HUES6 (cell line): ENCODE data around the gene SDC1.
A peak's percentile ranks its signal among the peaks of the same experiment; 100 is the strongest.
"Not testable (repeated sequence)": the region's sequence is repeated elsewhere in the genome, so short reads cannot be mapped to it uniquely, and the experiment has no call there.

ENCODE experiments used
- H3K27ac ChIP-seq: 2 replicates; pipeline ENCODE4 v1.7.0; 2013; ENCODE audit warnings: low read depth, mild to moderate bottlenecking, low read length, inconsistent platforms
- H3K27me3 ChIP-seq: 2 replicates; pipeline ENCODE4 v1.6.1; 2013; ENCODE audit warnings: low read length; ENCODE audit not compliant: control insufficient read depth, insufficient read depth
- H3K36me3 ChIP-seq: 2 replicates; pipeline ENCODE4 v1.6.1; 2013; ENCODE audit warnings: low read length; ENCODE audit not compliant: control insufficient read depth, insufficient read depth
- H3K4me1 ChIP-seq: 2 replicates; pipeline ENCODE4 v1.6.1; 2013; ENCODE audit warnings: low read length; ENCODE audit not compliant: control insufficient read depth, insufficient read depth
- H3K4me3 ChIP-seq: 2 replicates; pipeline ENCODE4 v1.5.1; 2013; ENCODE audit warnings: low read depth, low read length
- H3K9ac ChIP-seq: one replicate; pipeline ENCODE4 v1.6.1; 2013; ENCODE audit warnings: mild to moderate bottlenecking, low read length
- H3K9me3 ChIP-seq: 2 replicates; pipeline ENCODE4 v1.6.1; 2013; ENCODE audit warnings: low read depth, low read length; ENCODE audit not compliant: control insufficient read depth, insufficient read depth

The SDC1 gene

GRCh38 chr2:20224716-20225293 is at the start of gene SDC1:
Gene SDC1, minus strand, starts transcription at chr2:20225130. Its CDS starts 263 bp downstream, at chr2:20224867.
- Histone ChIP-seq H3K4me1 (peaks cover 28% of the 10 kb centered on the region), H3K9me3 (no peaks in the 10 kb centered on the region), H3K27ac (peak within 1 kb of the TSS; percentile 50; the same call in 1 of the 2 replicates), H3K9ac (peak within 1 kb of the TSS; percentile 72), H3K27me3 (peaks cover 9% of the 10 kb centered on the region; the same call in 1 of the 2 replicates), H3K36me3 (peaks cover 6% of the 10 kb centered on the region; the same call in 1 of the 2 replicates), H3K4me3 (peak within 1 kb of the TSS; percentile 71)

GRCh38 chr2:20273042-20273441 is 48.1 kb upstream of the SDC1 start:
- no peaks in the 10 kb centered on the region for H3K9me3 ChIP-seq
- no peak overlapping the region for H3K9ac ChIP-seq
- no peak overlapping the region for H3K4me3 ChIP-seq
- H3K27me3 ChIP-seq: no peaks in the 10 kb centered on the region
- H3K27ac ChIP-seq: no peak overlapping the region
- H3K36me3 ChIP-seq: peaks cover 44% of the 10 kb centered on the region
- no peaks in the 10 kb centered on the region for H3K4me1 ChIP-seq

- not testable (repeated sequence) for H3K4me3 ChIP-seq, H3K27me3 ChIP-seq, H3K9ac ChIP-seq, H3K27ac ChIP-seq, H3K4me1 ChIP-seq, H3K9me3 ChIP-seq
- peaks cover 35% of the 10 kb centered on the region for H3K36me3 ChIP-seq
These were observed 43.4 kb upstream of the SDC1 start for GRCh38 chr2:20268317-20268716.

GRCh38 chr2:20267529-20267928 is 42.6 kb upstream of the SDC1 start:
- H3K9ac ChIP-seq: no peak overlapping the region
- no peaks in the 10 kb centered on the region for H3K27me3 ChIP-seq
- no peak overlapping the region for H3K27ac ChIP-seq
- H3K4me1 ChIP-seq: no peaks in the 10 kb centered on the region
- no peak overlapping the region for H3K4me3 ChIP-seq
- H3K36me3 ChIP-seq: peaks cover 39% of the 10 kb centered on the region
- no peaks in the 10 kb centered on the region for H3K9me3 ChIP-seq

GRCh38 chr2:20264629-20265028 is 39.7 kb upstream of the SDC1 start:
- H3K27ac ChIP-seq: no peak overlapping the region
- no peaks in the 10 kb centered on the region for H3K9me3 ChIP-seq
- peaks cover 55% of the 10 kb centered on the region for H3K36me3 ChIP-seq
- no peaks in the 10 kb centered on the region for H3K27me3 ChIP-seq
- no peak overlapping the region for H3K4me3 ChIP-seq
- H3K9ac ChIP-seq: no peak overlapping the region
- H3K4me1 ChIP-seq: no peaks in the 10 kb centered on the region

GRCh38 chr2:20257411-20257810 is 32.5 kb upstream of the SDC1 start:
- no peaks in the 10 kb centered on the region for H3K9me3 ChIP-seq
- peaks cover 87% of the 10 kb centered on the region for H3K36me3 ChIP-seq
- H3K4me3 ChIP-seq: no peak overlapping the region
- no peak overlapping the region for H3K9ac ChIP-seq
- H3K27ac ChIP-seq: no peak overlapping the region
- H3K27me3 ChIP-seq: no peaks in the 10 kb centered on the region
- H3K4me1 ChIP-seq: no peaks in the 10 kb centered on the region

GRCh38 chr2:20254731-20255130 is 29.8 kb upstream of the SDC1 start:
- no peak overlapping the region for H3K4me3 ChIP-seq
- no peak overlapping the region for H3K27ac ChIP-seq
- no peak overlapping the region for H3K9ac ChIP-seq
- H3K27me3 ChIP-seq: no peaks in the 10 kb centered on the region
- peaks cover 85% of the 10 kb centered on the region for H3K36me3 ChIP-seq
- no peaks in the 10 kb centered on the region for H3K9me3 ChIP-seq
- H3K4me1 ChIP-seq: no peaks in the 10 kb centered on the region

GRCh38 chr2:20250436-20250835 is 25.5 kb upstream of the SDC1 start:
- Histone ChIP-seq H3K27me3 (no peaks in the 10 kb centered on the region), H3K27ac (no peak overlapping the region), H3K9me3 (no peaks in the 10 kb centered on the region), H3K4me1 (no peaks in the 10 kb centered on the region), H3K9ac (no peak overlapping the region), H3K36me3 (peaks cover 80% of the 10 kb centered on the region), H3K4me3 (no peak overlapping the region)

GRCh38 chr2:20249170-20249569 is 24.2 kb upstream of the SDC1 start:
- H3K9ac ChIP-seq: no peak overlapping the region
- H3K36me3 ChIP-seq: peaks cover 68% of the 10 kb centered on the region
- no peak overlapping the region for H3K4me3 ChIP-seq

GRCh38 chr2:20247084-20247483 is 22.2 kb upstream of the SDC1 start:
- no peak overlapping the region for H3K4me3 ChIP-seq
- H3K27ac ChIP-seq: no peak overlapping the region
- H3K9ac ChIP-seq: no peak overlapping the region
- H3K36me3 ChIP-seq: peaks cover 47% of the 10 kb centered on the region
- no peaks in the 10 kb centered on the region for H3K9me3 ChIP-seq
- no peaks in the 10 kb centered on the region for H3K27me3 ChIP-seq
- peaks cover 7% of the 10 kb centered on the region; the same call in 1 of the 2 replicates for H3K4me1 ChIP-seq

More at GRCh38 chr2:20249170-20249569, 24.2 kb upstream of the SDC1 start:
- Histone ChIP-seq H3K27ac (no peak overlapping the region), H3K9me3 (no peaks in the 10 kb centered on the region), H3K4me1 (no peaks in the 10 kb centered on the region), H3K27me3 (no peaks in the 10 kb centered on the region)

GRCh38 chr2:20243637-20244036 is 18.7 kb upstream of the SDC1 start:
- H3K9me3 ChIP-seq, H3K4me1 ChIP-seq, H3K27ac ChIP-seq, H3K4me3 ChIP-seq, H3K27me3 ChIP-seq, H3K9ac ChIP-seq: not testable (repeated sequence)
- H3K36me3 ChIP-seq: peaks cover 16% of the 10 kb centered on the region
